ENCODE measurements around the gene CCDC170. TPM values are rescaled to one million over a fixed set of nuclear protein-coding genes. Genes with fewer than 3 reads are reported as not detected.

Gene CCDC170
- total RNA-seq, 1 donor from 2014 or later = not detected

- no peaks in the 10 kb centered on the region for H3K36me3 ChIP-seq (ENCODE audit: control insufficient read depth, insufficient read depth, low read length)
- H3K4me3 ChIP-seq (ENCODE audit: low read depth, low read length) = no peak overlapping the region
- no peak for TF ChIP-seq CTCF (IDR thresholded peaks at IDR 0.05; ENCODE audit: insufficient read depth, low read length, poor library complexity, severe bottlenecking)
- no peak for DNase-seq (ENCODE audit: low read depth)
- H3K27me3 ChIP-seq (ENCODE audit: control insufficient read depth, insufficient read depth, low read length) = no peaks in the 10 kb centered on the region
These were observed 122.3 kb downstream of the CCDC170 start for GRCh38 chr6:151616091-151616513.

GRCh38 chr6:151616600-151616999, 122.8 kb downstream of the CCDC170 start:
- no peak for TF ChIP-seq CTCF (IDR thresholded peaks at IDR 0.05; ENCODE audit: insufficient read depth, low read length, poor library complexity, severe bottlenecking)
- no peaks in the 10 kb centered on the region for H3K27me3 ChIP-seq (ENCODE audit: control insufficient read depth, insufficient read depth, low read length)
- DNase-seq (ENCODE audit: low read depth) = no peak
- no peak overlapping the region for H3K4me3 ChIP-seq (ENCODE audit: low read depth, low read length)
- no peaks in the 10 kb centered on the region for H3K36me3 ChIP-seq (ENCODE audit: control insufficient read depth, insufficient read depth, low read length)

- no peak for DNase-seq (ENCODE audit: low read depth)
- TF ChIP-seq CTCF (IDR thresholded peaks at IDR 0.05; ENCODE audit: insufficient read depth, low read length, poor library complexity, severe bottlenecking) = no peak
- no peak overlapping the region for H3K4me3 ChIP-seq (ENCODE audit: low read depth, low read length)
- H3K27me3 ChIP-seq (ENCODE audit: control insufficient read depth, insufficient read depth, low read length) = no peaks in the 10 kb centered on the region
- no peaks in the 10 kb centered on the region for H3K36me3 ChIP-seq (ENCODE audit: control insufficient read depth, insufficient read depth, low read length)
These were observed 123.7 kb downstream of the CCDC170 start for GRCh38 chr6:151617539-151617938.

GRCh38 chr6:151618717-151619116, 124.9 kb downstream of the CCDC170 start:
- Histone ChIP-seq H3K36me3 (ENCODE audit: control insufficient read depth, insufficient read depth, low read length) (no peaks in the 10 kb centered on the region), H3K27me3 (ENCODE audit: control insufficient read depth, insufficient read depth, low read length) (peaks cover 1% of the 10 kb centered on the region), H3K4me3 (ENCODE audit: low read depth, low read length) (no peak overlapping the region)
- DNase-seq (ENCODE audit: low read depth) = no peak
- no peak for TF ChIP-seq CTCF (IDR thresholded peaks at IDR 0.05; ENCODE audit: insufficient read depth, low read length, poor library complexity, severe bottlenecking)

- TF ChIP-seq CTCF (IDR thresholded peaks at IDR 0.05; ENCODE audit: insufficient read depth, low read length, poor library complexity, severe bottlenecking) = no peak
- DNase-seq (ENCODE audit: low read depth) = no peak
- Histone ChIP-seq H3K4me3 (ENCODE audit: low read depth, low read length) (no peak overlapping the region), H3K27me3 (ENCODE audit: control insufficient read depth, insufficient read depth, low read length) (peaks cover 2% of the 10 kb centered on the region), H3K36me3 (ENCODE audit: control insufficient read depth, insufficient read depth, low read length) (no peaks in the 10 kb centered on the region)
These were observed 126.4 kb downstream of the CCDC170 start for GRCh38 chr6:151620179-151620578.

- no peak for DNase-seq (ENCODE audit: low read depth)
- no peak for TF ChIP-seq CTCF (IDR thresholded peaks at IDR 0.05; ENCODE audit: insufficient read depth, low read length, poor library complexity, severe bottlenecking)
- peaks cover 2% of the 10 kb centered on the region for H3K27me3 ChIP-seq (ENCODE audit: control insufficient read depth, insufficient read depth, low read length)
- H3K36me3 ChIP-seq (ENCODE audit: control insufficient read depth, insufficient read depth, low read length) = no peaks in the 10 kb centered on the region
- no peak overlapping the region for H3K4me3 ChIP-seq (ENCODE audit: low read depth, low read length)
These were observed 130.3 kb downstream of the CCDC170 start for GRCh38 chr6:151624071-151624470.
